Midbrain (tissue), 1 donor: ENCODE data around the gene CYREN.
"Not testable (repeated sequence)": the region's sequence is repeated elsewhere in the genome, so short reads cannot be mapped to it uniquely, and the experiment has no call there.

Experiments used
- DNase-seq: peaks from one replicate; lab custom pipeline; 2025; lab: John Stamatoyannopoulos, UW

The CYREN gene, protein sequence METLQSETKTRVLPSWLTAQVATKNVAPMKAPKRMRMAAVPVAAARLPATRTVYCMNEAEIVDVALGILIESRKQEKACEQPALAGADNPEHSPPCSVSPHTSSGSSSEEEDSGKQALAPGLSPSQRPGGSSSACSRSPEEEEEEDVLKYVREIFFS

DNA sequence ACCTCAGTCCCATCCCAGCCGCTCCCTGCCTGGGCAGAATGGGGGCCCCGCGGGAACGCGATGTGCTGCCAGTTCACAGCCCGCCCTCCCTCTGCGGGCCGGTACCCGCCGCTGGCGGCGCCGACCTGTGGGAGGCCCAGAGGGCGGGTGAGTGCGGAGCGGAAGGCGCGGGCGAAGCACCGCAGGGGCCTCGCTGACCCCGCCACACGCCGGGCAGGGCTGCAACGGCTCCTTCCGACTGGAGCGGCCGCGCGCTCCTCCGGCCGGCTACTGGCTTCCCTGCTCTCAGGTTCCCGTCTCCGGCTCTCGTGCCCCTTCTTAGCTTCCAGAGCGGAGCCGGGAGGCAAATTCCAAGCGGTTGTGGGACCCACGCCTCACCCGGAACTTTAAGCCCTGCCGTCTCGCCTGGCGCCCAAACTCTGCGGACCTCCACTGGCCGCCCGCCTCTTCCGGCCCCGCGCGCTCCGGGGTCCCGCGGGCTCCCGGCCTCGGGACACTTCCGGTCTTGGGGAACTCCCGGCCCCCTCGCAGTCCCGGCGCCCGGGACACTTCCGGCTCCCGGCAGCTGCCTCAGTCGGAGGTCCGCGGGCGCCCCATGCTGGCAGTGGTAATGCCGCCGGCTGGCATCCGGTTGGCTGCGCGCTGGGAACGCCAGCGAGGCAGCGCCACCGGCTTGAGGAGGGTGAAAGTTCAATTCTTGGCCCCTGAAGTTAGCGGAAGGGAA, at the start of gene CYREN:
CYREN (minus strand) TSS at position 434 of the 724 bp plus-strand sequence. CDS start 1,785 bp downstream, outside the sequence.
- peak; percentile 94 for DNase-seq

DNA sequence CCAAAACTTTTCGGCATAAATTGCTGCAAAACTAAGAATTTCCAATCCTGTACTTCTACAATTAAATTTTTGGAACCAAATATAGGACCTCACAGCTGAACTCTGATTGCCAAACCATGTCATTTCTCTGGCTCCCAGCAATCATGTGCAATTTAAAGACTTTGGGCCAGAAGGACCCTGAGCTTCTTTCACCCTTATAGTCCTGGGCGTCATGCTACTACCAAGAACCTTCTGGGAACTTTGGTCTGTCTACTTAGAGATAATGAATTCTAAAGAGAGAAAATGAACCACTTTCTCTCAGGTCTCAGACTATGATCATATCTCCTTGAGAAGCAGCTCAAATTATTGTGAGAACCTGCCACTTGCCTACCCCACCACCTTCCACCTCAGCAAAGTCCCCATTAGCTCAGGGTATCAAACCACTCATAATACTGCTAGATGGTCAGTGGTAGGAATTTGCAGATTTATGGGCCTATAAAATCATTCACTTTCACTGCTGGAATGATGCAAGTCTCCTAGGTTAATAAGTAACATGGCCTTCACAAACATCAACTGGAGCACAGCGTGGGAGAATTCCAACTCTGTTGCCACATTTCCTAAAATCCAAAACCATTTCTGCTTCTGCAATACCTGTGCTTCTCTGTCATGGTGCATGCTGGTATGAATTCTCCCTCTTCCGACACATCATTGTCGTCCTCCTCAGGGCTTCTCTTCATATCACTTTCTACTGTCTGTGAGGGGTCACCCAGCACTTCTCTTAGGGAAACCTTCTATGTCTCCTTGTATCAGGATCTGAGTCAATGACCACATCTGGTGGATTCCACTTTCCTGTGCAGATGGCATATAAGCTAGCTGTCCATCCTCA, 47.4 kb upstream of the CYREN start:
- no peak for DNase-seq

DNA sequence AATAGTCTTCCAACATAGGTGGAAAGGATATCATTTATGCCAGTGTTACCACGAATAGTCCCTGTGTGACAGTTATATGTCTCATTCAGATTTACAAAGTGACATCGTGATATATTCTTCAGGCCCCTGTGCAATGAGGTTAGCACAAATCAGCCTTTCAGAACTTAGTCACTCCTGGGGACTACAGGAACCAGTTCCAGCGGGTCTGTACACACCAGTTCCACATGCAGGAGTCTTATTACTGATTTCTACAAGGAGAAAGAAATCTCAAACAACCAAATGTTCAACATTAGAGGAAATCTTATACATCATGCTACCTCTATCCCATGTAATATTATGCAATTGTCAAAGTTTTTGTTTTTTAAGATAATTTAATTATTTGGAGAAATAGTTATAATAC, 45.2 kb upstream of the CYREN start:
- DNase-seq: no peak

DNA sequence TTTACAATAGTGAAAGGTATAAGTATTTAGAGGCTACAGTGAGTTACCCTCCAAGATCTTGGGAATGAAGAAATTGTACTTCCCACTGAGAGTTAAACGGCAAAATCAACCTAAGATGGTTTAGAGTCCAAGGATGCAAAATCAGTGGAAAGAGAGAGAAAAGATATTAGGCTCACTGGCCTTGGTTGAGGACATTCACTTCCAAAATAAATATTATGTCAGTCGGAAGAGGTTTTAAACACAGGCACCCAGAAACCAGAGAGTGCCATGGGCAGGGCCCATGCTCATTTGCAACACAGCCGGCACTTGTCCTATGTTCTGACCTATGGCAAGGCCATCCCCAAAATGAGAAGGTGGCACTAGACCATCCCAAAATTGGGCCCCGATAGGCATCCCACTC, 44.7 kb upstream of the CYREN start:
- no peak for DNase-seq

DNA sequence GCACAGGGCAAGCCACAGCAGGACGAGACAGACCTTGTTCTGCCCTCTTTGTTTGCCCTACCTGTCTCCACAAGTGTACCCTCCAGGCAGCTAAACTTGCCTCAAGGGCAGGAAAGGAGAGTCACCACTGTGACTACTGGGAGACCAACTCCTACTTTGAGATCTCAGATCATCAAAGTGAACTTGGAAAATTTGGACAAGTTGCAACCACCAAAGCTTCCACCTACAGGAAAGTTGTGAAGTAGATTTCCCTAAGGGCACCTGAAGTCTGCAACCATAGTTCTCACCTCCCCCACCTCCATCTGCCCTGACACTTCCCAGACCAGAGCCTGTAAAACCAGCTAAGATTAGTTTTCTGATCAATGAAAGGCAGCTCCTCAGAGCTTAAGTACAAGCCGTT, 43.3 kb upstream of the CYREN start:
- no peak for DNase-seq

DNA sequence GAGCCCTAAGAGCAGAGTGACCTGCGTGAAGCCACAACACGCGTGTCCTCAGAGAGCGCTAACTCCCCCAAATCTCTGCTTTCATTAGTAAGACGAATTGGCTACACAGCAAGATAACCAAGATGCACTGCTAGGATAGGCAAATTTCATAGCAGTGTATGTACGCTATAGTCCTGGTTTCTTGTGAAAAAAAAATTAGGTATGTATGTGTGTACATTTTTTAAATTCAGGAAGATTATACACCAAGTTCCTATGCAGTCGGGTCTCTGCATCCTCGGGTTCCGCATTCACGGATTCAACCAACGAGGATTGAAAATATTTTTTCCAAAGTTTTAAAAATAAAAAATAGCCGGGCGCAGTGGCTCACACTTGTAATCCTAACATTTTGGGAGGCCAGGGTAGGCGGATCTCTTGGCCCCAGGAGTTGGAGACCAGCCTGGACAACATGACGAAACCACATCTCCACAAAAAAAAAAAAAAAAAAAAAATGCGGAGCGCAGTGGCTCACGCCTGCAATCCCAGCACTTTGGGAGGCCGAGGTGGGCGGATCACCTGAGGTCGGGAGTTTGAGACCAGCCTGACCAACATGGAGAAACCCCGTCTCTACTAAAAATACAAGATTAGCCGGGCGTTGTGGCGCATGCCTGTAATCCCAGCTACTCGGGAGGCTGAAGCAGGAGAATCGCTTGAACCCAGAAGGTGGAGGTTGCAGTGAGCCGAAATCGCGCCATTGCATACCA, 41.6 kb upstream of the CYREN start:
- DNase-seq: not testable (repeated sequence)

DNA sequence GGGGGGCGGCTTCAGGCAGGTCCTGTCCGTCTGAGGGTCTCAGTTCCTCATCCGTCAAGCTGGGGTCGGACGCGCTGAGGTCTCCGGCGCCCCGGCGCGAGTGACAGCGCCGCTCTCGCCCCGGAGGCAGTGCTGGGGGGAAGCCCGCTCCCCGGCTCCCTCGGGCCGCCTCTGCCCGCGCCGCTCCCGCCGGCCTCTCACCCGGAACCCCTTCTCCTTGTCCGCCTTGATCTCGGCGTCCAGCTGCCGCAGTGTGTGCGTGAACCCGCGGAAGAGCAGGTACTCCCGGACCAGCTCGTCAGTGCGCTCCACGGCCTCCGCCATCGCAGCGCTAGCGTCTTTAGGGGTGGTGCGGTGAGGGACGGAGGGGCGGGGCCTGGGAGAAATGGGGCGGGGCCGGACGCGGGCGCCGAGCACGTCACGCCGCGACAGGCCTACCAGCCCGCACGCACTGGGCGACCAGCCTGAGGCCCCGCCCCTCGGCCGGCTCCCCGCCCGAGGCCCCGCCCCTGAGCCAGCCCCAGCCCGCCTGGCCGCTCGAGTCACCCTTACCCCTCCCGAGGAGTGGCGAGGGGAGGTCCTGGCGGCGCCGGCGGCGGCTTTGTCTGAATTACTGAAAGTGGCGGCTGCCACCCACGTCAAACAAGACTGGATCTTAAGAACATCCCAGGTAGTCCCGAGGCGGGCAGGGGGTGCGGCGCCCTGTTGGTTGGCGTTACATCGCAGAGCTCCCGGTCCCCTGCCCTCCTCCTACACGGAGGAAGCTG, 40.9 kb upstream of the CYREN start, which contains the start of gene WDR91:
WDR91 (minus strand) TSS at position 348 of the 767 bp plus-strand sequence; CDS start at position 324, 24 bp downstream.
- peak; percentile 96 for DNase-seq

DNA sequence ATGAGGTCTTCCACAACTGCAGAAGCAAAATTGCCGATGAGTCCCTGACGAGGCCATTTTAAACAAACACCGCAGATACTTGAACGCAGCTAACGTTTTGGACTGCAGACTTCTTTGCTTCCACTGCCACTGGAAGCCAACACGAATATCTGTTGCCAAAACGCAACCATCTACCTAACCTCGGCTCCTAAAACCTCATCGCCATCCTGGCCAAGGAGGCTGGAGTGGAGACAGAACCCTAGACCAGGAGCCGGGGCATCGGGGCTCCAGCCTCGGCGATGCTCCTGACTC, 40.3 kb upstream of the CYREN start:
- no peak for DNase-seq

DNA sequence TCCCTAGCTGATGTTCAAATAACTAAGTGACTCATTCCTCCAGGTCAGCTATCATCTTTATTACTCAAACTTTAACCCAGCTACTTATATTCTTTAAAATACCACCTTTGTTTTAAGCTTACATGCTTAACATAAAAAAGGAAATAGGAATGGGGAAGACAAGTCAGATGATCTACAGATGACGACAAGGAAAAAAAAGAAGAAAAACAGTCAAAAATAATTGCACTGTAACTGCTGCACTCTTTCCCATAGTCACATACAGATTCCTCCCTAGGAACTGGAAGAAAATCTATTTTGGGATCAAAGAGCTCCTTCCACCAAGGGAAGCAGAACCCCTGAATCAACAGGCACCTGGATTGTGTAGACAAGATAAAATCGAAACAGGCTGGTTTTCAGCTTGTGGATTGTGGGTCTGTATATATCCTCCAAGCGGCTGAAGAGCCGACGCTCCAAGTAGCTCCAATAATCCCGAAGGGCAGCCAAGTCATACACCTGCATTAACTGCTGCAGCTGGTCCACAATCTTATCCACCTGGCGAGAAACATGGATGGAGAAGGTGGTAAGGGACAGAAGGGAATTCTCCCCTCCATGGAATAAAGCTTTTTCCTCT, 38.8 kb upstream of the CYREN start:
- no peak for DNase-seq

DNA sequence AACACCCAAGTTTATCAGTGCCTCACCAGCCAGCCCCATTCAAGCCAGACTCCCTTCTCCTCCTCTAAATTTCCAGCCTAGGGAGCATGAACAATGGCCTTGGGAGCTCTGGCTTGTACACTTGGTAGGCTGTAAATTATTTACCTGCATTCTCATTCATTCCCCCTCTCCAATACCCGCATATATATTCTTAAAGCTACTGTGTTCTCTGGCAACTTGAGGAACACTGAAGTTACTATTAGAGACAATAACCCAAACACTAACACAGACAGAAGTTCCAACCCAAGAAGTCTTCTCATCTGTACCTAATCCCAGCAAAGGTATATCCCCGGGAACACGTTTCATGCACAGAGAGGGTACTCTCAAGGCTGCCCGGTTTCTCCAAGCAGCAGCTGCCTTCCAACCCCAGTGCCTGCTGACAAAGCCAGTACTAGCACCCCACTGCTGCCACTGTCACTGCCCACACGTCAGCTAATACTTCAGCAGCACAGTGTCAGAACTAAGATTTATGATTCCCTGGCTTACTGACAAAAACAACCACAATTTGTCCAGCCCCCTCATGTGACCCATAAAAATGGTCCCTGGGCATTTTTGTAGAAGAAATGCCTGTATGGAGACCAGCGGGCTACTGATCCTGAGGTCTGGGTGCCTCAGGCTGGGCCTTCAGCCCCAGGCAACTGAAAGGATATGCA, 37.7 kb upstream of the CYREN start:
- no peak for DNase-seq

DNA sequence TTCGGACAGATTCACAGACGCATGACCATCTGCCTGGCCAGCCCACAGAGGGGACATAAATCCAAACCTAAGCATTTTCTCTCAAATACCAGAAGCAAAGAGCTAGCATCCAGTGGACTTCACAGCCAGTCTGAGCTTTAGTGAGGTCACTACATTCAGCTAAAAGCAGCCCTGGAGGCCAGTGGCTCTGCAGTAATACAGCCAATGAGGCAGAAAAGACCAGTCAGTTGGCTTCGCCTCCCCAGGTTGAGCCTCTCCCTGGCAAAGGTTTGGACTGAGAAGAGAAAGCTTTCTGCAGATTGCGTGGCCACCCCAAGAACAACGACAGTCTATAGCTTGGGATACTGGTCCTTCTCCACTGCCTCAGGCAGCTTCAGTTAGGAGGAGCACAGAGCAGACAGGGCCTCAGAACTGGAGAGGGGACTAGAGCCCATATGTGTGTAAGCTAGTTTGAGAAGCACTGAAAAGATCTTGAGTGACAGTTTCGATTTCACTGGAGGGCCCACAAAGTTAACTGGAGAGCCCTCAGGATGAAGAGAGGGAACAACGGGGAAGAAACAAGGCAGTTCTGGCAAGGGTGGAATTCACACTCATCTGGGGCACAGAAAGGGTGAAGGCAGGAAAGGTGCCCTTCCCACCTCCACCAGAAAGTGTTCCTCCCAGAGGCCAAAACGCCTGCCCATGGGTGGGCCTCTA, 37.0 kb upstream of the CYREN start:
- no peak for DNase-seq

DNA sequence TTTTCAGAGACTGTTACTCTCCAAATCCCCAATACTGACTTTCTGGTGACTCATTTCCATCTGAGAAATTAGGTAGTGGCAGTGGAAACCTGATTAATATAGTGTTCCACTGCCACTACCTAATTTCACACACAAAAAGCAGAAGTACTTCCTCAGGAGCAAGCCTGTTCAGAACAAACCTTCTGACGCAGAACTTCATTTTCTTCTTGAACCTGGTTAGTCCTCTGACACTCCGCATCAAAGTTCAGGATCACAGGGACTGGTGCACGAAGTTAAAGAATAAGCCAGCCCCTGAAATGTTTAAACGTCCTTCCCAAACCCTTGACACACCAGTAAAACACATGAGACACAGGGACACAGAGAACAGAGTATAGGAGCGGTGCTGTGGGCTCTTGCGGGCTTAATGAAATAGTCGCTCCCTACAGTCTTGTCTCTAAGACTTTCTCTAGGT, 36.5 kb upstream of the CYREN start:
- no peak for DNase-seq

DNA sequence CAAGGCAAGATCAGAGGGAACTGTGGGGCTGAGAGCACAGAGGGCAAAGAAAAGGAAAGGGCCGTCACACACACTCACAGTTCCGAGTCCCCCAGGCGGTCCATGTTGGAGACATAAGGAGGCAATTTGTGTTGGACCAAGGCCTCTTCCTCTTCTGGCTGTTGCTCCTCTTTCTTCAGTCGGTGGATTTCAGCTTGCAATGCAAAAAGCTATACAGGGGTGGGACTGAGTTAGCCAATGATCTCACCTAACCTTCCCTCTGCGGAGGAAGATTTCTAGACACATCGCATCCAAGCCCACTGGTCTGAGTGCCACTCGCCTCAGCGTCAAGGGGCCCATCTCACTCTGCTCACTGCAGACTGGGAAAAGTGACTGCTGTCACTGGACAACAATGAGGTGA, 35.3 kb upstream of the CYREN start:
- no peak for DNase-seq

DNA sequence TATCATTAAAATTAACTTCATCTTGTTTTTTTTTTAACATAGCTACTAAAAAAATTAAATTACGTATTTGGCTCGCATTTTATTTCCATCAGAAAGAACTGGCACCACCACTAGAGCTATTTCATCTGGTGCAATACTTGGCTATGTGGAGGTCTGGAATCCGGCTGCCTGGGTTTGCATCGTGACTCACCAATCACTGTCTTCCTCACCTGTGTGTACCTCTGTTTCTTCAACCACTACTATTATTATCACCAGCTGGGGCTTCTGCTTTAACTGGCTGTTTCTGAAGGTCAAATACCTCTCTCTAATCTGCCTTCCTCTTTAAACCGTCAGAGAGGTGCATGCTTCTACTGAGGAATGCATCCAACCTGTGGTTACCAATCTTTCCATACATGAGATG, 34.4 kb upstream of the CYREN start:
- DNase-seq: no peak

DNA sequence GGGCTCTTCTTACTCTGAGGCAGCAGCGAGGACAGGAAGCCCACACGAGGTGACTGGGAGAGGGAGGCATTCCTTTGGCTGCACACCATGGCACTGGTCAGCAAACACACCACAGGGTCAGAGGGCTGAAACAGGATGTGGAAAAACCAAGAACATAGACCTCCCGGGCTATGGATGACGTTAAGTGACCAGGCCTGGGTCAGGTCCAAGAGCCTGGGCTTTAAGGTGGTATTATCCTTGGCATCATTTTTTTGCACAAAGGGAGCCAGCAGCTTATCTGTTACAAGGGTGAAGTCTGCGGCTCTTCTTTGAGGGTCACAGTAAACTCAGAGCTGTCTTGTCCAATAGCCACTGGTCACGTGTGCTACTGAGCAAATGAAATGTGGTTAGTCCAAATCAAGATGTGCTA, 33.8 kb upstream of the CYREN start:
- DNase-seq: no peak

DNA sequence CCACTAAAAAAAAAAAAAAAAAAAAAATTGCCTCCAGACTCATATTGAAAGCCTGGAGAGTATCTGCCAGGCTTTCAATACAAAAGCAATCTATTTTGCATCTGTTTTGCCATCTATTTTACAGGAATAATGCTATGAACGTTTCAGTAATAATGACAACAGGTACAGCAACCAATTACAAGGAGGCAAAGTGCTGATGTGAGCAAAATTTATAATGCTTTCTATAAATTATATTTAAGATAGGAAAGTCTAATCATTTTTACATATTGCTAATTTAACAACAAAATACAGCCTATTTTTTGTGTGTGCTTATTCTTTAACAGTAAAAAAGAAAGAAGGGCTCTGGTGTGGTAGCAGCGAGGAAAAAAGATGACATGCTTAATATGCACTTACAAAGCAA, 30.8 kb upstream of the CYREN start:
- DNase-seq: no peak

DNA sequence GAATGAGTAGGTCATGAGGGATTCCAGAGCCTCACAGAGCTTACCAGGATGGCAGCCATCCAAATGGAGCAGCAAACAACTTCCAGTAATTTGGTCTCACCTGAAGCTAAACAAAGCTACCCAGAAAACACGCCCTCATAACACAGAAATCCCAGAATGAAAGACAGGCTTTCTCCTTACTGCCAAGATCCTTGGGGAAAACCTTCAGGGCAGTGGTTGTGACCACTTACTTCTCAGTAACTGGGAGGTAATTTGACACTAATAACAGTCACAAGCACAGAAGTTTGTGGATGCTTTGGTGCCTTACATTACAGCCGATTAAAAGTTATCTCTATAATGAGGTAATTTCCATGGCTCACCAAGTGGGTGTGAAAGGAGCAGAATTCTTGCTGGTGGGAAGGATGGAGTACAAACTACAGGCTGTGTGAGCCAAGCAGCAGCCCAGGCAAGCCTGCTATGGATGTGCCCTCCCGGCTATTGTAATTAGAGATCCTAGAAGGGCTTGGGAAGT, 30.4 kb upstream of the CYREN start:
- no peak for DNase-seq

DNA sequence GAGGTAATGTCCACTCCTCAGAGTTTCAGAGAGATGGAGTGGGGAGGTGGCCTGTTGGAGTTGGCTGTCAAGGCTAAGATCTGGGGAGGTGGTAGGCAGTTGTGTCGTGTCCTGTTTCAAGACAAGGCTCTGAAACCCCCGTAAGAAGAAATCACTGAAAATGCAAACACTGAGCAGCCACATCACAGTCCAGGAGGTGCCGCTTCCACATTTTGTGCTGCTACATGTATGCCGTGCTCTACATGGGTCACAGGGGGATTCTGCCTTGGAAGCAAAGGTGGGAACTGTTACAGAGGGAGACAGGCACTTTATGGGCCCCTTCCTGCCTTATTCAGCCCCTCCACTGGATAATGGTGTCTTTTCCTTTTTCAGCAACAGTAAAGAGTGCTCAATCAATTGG, 28.9 kb upstream of the CYREN start:
- DNase-seq: no peak

DNA sequence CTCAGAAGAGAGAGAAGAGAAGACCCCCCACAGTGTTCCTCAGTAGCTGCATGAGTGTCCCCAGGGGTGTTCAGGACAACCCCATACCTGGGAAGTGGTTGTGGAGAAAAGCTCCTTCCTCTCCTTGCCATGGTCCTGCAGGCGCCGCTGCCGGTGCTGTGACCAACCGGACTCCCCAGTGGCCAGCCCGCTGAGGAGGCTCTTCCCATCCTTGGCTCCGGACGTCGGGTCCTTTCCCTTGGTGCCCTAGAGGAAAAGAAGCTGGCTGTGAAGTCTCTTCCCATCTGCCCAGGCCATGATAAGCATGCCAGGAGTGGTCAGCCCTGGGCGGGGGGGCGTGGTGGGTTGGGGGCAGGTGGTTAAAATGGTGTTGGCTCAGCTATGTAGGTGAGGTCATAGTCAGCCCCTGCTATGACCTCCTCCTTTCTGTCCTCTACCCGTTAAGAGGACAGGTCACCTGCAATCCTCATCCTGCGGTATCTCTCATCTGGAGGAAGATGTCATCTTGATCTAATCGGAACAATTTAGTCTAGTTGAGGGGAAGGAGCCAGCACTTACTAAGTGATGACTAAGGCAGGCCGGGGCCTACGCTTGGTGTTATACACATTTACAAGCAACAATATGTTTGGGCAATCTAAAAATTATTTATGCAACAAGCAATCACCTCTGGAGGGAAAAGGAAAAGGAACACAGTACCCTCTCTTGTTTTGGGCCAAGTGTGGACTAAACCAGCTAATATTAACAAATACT, 27.6 kb upstream of the CYREN start:
- no peak for DNase-seq
